Measurements from ENCODE around the gene GMDS.

GMDS gene

GRCh38 chr6:1726341-1726768 is 519.0 kb downstream of the GMDS start:
- no peak for DNase-seq

GRCh38 chr6:1724616-1725015 is 520.8 kb downstream of the GMDS start:
- no peak for DNase-seq

- no peak for DNase-seq
Observed at GRCh38 chr6:1724124-1724523, 521.3 kb downstream of the GMDS start.

- DNase-seq: no peak
Observed at GRCh38 chr6:1722801-1723200, 522.6 kb downstream of the GMDS start.

- no peak for DNase-seq
Observed at GRCh38 chr6:1720620-1721322, 524.6 kb downstream of the GMDS start.

GRCh38 chr6:1719922-1720321 is 525.5 kb downstream of the GMDS start:
- DNase-seq: no peak

GRCh38 chr6:1716868-1717267 is 528.5 kb downstream of the GMDS start:
- DNase-seq: no peak

GRCh38 chr6:1716396-1716795 is 529.0 kb downstream of the GMDS start:
- DNase-seq: no peak

- no peak for DNase-seq
Observed at GRCh38 chr6:1715336-1715735, 530.1 kb downstream of the GMDS start.

GRCh38 chr6:1714654-1715053 is 530.8 kb downstream of the GMDS start:
- DNase-seq: no peak

GRCh38 chr6:1713016-1713600 is 532.3 kb downstream of the GMDS start:
- DNase-seq: no peak

GRCh38 chr6:1712451-1712850 is 533.0 kb downstream of the GMDS start:
- DNase-seq: no peak

- no peak for DNase-seq
Observed at GRCh38 chr6:1711136-1711535, 534.3 kb downstream of the GMDS start.

GRCh38 chr6:1709234-1709641 is 536.2 kb downstream of the GMDS start:
- no peak for DNase-seq

- no peak for DNase-seq
Observed at GRCh38 chr6:1708820-1709219, 536.6 kb downstream of the GMDS start.

GRCh38 chr6:1708122-1708521 is 537.3 kb downstream of the GMDS start:
- no peak for DNase-seq

- DNase-seq: no peak
Observed at GRCh38 chr6:1705630-1706029, 539.8 kb downstream of the GMDS start.

- no peak for DNase-seq
Observed at GRCh38 chr6:1705183-1705582, 540.2 kb downstream of the GMDS start.

GRCh38 chr6:1704711-1705110 is 540.7 kb downstream of the GMDS start:
- no peak for DNase-seq

- DNase-seq: no peak
Observed at GRCh38 chr6:1703923-1704322, 541.5 kb downstream of the GMDS start.

- DNase-seq: no peak
Observed at GRCh38 chr6:1703091-1703855, 542.1 kb downstream of the GMDS start.

- no peak for DNase-seq
Observed at GRCh38 chr6:1702580-1703051, 542.8 kb downstream of the GMDS start.

GRCh38 chr6:1701668-1702353 is 543.6 kb downstream of the GMDS start:
- no peak for DNase-seq
